Left forelimb (tissue), 1 donor: ENCODE data around the gene PPP4R2.

Experiments used
- DNase-seq: peaks from one replicate; pipeline ENCODE4 v3.0.0-alpha.2; 2018; ENCODE audit warnings: low spot score

Gene PPP4R2

DNA sequence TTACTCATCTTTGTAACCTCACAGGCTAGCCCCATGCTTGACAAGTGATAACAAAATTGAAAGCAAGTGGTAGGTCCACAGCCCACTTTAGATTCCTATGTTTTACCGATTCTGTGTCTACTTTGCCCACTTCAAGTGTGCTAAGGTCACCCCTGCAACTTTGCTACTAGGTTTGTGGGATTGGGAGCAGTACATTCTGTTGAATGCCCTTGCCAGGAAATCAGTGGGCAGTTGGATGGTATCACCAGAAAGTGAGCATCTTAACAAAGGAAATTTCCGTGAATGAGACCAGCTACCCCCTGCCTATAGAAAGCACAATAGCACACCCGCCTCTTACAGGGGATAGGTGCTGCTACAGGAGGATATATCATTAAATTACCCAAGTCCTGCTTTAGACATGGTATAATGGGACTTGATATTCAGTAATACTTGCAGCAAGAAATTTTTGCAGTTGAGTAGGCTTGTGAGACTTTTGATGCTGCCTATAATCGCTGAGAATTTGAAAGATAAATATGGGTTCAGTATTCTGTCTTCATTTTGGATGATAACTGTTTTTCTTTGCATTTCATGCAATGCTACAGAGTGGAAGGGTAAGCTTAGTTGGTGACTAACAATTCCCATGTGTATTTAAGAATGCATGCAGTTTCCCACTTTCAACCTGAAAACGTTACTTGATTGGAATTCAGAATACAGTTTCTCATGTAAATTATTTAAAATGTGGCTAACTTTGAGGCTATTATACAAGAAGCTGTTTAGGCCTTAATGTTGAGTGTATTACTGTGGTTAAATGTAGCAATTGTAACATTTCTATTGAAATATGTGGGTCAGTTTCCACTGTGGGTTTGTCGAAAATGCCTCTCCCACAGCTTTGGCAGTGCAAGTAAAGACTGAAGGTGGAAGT, 74.3 kb downstream of the PPP4R2 start:
- DNase-seq, result no peak

DNA sequence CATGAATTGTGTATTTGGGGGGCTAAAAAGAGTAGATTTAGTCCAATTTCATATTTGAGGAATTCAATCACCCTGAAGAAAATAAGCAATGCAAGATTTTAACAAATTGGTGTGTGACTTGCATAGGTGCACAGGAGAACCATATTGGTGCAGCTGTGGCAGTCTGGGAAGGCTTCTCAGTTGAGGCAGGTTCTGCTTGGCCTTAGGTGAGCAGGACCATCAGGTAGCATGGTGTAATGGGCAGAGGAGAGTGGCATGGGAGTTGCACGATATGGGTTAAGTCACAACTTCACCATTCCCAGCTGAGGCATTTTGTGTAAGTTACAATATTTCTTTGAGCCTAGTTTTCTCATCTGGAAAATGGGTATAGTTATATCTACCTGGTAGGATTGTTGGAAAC, 75.3 kb downstream of the PPP4R2 start:
- DNase-seq, result no peak

DNA sequence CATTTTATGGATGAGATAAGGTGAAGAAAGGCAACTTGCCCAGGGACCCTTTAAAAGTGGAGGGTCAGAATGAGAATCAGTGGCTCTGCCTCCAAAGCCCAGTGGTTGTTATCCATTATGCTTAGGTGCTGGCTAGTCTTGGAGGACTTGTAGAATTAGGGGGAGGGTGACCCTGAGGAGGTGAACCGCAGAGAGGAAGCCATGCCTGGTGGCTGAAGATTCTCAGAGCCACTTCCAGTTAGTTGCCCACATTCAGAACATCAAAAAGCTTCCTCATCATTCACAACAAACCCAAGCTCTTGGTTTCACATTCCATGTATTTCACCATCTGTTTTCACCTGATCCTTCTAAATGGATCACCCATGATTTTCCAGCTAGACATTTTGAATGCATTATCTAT, 76.0 kb downstream of the PPP4R2 start:
- no peak for DNase-seq

DNA sequence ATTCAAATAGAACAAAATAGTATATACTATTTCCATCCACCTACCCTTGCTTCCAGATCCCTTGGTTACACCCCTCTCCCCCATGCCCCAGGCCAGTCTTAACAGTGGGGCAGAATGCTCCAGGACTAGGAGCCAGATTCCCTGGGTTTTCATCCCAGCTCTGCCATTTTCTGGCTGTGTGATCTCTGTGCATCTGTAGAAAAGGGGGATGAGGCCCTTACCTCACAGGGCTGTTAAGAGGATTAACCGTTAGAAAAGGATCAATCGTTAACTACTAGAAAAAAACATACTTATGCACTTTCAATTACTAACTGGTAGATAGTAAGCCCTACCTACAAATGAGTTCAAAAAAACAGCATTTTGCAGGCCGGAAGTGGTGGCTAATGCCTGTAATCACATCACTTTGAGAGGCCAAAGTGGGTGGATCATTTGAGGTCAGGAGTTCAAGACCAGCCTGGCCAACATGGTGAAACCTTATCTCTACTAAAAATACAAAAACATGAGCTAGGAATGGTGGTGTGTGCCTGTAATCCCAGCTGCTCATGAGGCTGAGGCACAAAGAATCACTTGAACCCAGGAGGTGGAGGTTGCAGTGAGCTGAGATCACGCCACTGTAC, 76.6 kb downstream of the PPP4R2 start:
- no peak for DNase-seq

DNA sequence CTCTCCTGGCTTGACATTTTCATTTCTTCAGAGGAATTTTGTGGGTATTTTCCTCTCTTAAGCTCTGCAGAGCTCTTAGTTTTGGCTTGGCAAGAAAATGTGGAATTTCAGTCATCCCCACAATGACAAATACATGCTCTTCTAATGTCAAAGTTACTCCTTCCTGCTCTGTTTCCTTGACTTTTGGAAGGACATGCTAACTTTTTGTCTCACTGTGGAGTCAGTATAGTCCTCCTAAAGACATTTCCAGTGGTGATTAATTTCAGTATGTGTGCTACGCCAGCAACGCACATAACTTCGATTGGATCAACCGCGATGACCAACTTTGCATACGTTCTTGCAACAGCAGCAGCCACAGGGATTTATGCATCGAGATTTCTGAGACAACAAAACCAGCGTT, 78.2 kb downstream of the PPP4R2 start:
- no peak for DNase-seq

DNA sequence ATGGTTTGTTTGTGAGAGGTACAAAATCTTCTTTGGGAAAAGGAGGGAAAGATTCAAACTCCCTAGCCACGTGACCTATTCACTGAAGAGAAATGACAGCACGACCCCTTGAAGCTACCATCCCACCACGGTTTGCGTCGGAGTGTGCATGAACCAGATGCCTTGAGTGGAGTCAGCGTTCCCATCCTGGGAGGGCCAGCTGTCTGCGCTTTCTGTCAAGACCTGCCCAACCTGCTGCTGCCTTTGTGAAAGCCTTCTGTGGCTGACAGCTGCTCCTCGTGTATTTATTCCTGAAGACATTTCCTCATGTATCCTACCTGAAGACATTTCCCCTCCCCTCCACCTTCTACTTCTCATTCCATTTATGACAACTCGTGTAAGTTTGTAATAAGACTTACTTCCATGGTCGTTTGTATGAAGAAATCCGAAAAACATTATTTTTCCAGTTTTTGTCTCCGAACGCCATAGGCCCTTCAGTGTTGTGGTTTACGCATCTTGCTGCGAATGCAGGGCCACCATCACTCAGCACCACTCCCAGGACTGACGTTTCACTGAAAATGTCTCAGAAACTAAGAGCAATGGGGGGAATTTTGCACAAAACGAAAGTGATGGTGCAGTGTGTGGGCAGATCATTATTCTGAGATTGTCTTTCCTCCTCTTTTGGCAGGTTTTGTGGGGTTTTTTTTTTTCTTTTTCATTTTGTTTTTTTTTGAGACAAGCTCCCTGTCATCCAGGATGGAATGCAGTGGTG, 83.8 kb downstream of the PPP4R2 start:
- no peak for DNase-seq

DNA sequence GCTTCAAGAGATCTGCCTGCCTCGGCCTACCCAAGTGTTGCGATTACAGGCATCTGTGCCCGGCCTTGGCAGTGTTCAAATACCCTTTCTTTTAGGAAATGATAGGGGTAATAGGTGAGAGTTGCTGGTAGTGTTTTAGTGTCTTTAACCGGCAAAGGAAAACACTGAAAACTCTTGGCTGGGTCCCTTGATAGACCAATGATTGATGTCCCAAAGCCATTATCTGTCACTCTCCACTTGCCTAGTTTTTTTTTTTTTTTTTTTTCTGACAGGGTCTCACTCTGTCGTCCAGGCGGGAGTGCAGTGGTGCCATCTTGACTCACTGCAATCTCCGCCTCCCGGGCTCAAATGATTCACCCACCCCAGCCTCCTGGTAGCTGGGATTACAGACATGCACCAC, 84.5 kb downstream of the PPP4R2 start:
- DNase-seq, result no peak

DNA sequence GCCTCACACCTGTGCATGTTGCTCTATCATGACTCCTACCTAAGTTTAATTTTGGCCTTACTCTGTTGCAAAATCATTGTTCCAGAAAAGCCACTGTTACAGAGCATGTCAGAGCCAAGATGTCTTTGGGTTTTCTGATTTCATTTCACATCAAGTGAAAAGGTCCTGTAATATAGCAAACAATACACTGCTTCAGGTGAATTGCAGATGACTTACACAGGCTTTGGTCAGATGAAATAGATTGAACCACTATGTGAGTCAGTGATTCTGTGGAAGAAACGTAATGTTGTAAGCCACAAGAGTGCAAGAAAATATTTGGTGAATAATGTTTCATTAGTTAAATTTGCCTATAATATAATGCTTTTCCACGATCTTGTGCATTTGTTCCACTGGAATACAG, 87.6 kb downstream of the PPP4R2 start:
- no peak for DNase-seq

DNA sequence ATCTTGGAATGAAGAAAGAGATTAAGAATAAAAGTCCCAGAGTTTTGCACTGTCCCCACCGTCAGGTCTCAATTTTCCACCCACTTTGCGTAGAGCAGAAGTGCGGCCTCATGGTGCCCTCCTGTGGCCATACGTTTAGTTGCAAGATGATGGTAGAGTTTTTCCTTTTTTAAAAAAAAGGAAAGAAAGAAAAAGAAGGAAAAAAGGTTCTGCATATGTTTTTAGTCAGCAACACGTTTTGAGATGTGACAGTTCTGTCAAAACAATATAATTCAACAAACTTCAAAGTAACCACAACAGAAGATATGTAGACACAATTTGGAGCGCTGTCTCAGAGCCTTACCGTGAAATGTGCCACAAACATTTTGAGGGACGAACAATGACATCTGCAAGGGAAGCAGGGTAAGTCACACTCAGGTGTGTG, 89.5 kb downstream of the PPP4R2 start:
- DNase-seq, result no peak

DNA sequence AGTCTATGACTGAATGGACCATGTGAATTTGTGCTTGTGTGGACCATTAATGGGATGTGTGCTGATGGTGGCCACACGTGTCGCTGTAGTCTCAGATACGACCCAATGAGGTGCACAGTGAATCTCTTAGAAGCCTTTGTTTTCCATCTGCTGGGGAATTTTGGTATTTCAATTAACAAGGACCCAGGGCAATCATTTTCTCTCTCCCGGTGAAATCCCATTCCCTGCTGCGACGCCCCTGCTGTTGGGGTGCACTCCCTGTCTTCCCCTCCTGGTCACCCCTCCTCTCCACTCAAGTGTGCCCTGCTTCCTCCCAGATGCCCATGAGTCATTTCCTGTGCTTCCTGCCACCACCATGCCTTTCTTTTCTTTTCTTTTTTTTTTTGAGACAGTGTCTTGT, 97.5 kb downstream of the PPP4R2 start:
- DNase-seq, result no peak

DNA sequence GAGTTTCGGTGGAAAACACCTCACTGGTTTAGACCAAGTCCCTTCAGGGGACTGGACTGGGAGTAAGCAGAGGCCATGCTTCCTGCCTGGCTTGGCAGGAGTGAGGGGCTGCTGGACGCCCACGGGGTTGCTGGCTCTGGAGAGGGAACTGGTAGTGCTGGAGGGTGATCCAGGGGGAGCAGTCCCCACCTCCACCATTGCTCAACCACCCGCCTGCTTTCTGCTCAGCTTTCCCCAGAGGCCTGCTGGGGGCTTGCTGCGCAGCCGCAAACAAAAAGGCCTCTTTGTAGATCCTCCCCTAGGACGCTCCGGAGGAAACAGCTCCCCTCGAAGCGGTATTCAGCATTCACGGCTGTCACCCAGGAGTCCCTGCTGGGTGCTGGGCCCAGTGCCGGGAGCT, 98.3 kb downstream of the PPP4R2 start:
- no peak for DNase-seq

DNA sequence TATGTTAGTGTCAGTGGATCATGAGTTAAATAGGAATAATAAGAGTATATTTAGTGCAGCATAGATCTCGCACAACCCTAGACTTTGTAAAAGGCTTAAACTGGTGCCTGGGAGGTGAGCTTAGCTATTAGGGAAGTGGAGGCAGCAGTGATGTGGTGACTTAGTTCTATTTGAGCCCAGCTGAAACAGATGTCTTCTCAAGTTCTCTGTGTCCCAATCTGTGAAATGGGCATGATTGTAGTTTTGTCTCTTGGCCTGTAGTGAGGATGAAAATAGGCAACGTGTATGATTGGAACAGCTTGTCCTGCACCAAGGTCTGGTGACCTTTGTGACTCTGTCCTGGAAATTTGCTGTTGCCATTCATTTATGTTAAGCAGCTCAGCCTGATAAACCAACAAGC, 99.6 kb downstream of the PPP4R2 start:
- no peak for DNase-seq

DNA sequence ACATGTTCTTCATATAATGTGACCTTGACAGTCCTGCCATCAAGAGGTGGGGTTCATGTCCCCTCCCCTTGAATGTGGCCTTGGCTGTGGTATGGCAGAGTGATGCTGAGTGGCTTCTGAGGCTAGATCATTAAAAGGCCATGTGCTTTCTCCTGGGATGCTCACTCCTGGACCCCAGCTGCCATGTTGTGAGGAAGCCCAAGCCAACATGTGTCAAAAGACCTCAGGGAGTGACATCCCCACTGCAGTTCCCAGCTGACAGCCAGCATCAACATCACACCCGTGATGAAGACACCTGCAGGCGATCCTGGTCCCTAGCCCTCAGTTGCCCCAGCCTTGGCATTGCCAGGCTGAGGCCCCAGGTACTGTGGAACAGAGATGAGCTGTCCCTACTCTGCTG, 101.4 kb downstream of the PPP4R2 start:
- DNase-seq, result no peak

DNA sequence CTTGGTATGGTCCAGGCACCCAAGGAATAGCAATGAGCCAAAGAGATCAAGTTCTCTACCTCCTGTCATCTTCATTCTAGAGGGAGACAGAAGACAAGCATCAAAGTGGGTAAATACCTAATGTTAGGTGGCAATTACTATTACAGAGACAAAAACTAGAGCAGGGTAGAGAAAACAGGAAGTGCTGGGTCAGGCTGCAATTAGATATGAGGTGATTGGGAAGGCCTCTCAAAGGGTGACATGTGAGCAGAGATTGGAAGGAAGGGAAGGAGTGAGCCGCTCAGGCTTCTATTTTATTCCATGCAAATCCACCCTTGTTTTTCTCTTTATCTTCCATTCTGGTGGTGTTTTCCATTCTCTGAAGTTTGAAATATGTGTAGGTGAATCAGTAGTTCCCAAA, 102.3 kb downstream of the PPP4R2 start:
- DNase-seq, result no peak

DNA sequence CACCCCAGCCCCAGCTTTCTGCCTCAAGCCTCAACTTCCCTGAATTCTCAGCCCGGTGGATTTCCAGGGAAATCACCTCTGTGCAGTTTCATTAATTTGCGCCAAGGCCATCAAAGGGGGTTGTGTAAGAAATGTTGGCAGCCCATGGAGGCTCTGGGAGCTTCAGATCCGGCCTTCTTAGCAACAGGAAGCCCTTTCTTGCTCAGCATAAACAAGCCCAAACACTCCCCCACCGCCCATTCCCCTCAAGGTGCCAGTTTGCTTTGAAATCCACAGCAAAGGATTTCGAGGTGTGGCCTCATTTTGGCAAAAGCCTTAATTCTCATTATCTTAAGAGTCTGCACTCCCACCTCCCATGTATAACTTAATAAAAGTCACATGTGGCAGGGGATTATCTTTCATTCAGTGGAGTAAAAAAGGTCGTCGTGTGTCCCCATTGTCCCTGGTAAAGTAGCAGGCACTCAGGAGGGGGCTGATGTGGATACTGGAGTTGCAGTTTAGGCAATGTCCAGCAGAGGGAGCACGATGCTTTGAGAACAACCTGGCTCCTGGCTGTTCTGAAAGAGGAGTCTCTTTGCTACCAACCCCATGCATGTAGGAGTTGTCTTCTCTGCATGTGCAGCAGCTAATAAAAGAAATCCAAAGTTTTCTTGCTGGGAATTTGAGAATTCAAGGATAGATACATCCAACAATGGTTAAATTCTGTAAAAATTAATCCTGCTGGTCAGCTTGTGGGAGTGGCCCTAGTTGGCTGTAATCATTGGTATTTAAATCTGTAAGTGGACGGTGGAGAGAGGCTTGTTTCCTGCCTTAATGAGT, 104.3 kb downstream of the PPP4R2 start:
- peak; percentile 86 for DNase-seq

DNA sequence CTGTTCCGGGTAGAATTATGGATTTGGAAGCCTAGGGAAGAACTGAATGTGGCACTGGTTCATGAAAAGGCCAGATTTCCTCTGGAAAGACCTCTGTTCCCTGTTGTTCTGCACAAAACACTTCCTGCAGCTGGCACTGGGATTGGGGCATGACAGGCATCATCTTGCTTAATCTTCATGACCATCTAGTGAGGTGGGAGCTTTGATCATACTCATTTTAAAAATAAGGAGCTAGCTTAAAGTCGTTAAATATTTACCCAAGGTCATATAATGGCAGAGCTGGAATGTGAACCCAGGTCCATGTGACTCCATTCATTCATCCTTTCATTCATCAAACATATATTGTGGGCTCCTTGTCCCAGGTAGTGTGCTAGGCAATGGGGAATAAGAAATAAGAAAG, 105.3 kb downstream of the PPP4R2 start:
- no peak for DNase-seq

DNA sequence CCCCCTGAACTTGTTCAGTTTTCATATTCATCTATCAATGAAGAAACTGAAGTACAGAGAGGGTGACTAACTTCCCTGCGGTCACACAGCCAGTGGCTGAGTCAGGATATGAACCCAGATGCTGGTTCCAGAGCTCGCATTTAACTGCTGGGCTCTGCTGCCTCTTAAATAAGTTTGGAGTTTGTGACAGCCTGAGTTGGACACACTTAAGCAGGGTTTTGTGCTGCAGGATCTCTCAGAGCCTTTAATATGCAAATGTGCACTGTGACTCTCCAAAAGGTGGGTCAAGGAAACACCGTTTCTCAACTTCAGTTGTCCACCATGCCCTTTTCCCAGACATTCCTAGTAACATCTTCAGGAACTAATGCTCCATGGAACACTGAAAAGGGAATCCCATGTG, 110.6 kb downstream of the PPP4R2 start:
- DNase-seq, result no peak

DNA sequence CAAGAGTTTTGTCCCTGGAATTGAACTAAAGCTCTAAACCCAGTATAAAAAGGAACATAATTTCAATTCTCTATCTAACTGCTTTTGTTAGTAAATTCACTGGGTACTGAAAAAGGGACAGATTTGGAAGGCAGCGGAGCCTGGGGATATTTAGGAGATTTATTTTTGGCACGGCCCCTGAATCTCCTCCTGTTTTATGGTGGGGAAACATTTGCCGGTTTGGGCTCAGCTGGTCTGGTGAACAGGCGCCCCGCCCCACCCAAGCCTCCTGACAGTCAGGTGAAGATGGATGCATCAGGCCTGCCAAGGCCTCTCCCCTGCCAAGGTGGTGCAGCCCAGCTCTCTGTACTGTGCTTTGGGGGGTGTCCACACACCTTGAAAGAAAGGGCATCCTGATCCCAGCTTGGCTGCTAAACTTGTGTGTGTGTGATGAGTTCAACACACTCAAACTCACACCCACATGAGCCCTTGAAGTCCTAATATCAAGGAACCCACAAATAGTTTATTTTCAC, 111.1 kb downstream of the PPP4R2 start:
- no peak for DNase-seq

DNA sequence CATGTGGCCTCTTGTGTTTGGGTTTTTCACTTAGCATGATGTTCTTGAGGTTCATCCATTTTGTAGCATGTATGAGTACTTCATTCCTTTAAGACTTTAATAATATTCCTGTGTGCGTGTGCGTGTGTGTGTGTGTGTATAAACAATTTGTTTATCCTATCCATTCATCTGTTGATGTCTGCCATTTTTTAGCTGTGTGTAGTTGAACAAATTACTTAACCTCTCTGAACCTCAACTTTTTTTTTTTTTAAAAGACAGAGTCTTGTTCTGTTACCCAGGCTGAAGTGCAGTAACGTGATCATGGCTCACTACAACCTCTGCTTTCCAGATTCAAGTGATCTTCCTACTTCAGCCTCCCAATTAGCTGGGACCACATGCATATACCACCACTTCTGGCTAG, 112.1 kb downstream of the PPP4R2 start:
- DNase-seq, result no peak

DNA sequence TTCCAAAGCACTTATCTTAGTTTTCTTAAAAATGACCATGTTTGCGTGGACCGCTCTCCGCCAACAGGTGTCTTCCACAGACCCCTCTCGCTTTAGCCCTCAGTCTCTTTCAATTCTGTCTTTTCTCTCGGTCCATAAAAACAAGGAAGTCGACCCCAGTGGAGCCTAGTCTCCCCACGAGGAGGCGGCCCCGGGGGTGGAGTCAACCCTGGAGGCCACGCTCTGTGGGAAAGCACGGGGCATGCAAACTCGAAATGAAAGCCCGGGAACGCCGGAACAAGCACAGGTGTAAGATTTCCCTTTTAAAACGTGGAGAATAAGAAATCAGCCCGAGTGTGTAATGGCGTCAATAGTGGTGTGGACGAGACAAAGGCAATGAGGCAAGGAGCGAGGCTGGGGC, 113.9 kb downstream of the PPP4R2 start:
- DNase-seq, result no peak

DNA sequence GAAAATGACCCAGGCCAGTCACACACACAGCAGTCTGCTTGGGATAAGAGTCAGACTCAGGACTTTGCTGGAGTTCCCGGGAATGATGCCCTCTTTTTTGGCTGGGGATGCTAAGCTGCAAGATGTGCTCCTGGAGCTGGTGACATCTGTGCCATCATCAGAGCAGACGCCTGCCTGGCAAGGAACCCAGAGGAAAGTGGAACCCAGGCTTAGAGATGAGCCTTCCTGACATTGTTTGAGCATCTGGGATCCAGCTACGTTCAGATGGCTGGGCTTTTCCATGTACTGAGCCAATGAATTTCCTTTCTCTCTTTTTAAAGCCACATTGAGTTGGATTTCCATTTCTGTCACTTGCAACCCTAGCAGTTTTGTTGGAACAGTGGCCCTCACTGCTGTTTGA, 118.1 kb downstream of the PPP4R2 start:
- no peak for DNase-seq

DNA sequence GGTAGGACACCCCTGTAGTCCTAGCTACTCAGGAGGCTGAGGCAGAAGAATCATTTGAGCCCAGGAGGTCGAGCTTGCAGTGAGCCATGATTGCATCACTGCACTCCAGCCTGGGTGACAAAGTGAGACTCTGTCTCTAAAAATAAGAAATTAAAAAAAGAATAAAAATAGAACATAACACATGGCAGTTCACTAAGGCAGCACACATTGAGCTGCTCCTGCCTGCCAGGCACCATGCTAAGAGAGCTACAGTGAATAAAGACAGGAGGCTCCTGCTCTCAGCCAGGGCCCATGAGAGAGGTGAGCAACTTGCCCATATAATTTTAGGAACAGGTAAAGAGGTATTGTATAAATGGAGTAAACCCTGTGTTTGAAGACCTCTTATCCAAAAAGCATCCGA, 119.2 kb downstream of the PPP4R2 start:
- DNase-seq, result no peak
